ENCODE results near the gene IRF2.
"Not testable (repeated sequence)": the region's sequence is repeated elsewhere in the genome, so short reads cannot be mapped to it uniquely, and the experiment has no call there.

Gene IRF2

GRCh38 chr4:184343502-184344177, 130.7 kb downstream of the IRF2 start:
- Histone ChIP-seq H3K27ac (ENCODE audit: low read length) (peak overlapping the region; percentile 86), H2AFZ (ENCODE audit: low read length) (peak overlapping the region; percentile 38), H3K36me3 (replicated peaks; ENCODE audit: insufficient read depth, low read length) (no peaks in the 10 kb centered on the region), H3K4me1 (ENCODE audit: low read length) (peaks cover 50% of the 10 kb centered on the region), H3K9ac (ENCODE audit: low read length) (peak overlapping the region; percentile 68), H3K79me2 (ENCODE audit: low read length) (no peaks in the 10 kb centered on the region), H3K9me3 (replicated peaks; ENCODE audit: insufficient read depth, low read length) (no peaks in the 10 kb centered on the region), H3K4me3 (ENCODE audit: low read length) (peak overlapping the region; percentile 60), H3K4me2 (ENCODE audit: low read depth, low read length) (peak overlapping the region; percentile 92), H4K20me1 (ENCODE audit: insufficient read depth, low read length) (no peaks in the 10 kb centered on the region), H3F3A (ENCODE audit: insufficient read depth, low read length) (peaks cover 52% of the 10 kb centered on the region), H3K27me3 (replicated peaks; ENCODE audit: insufficient read depth, low read length) (no peaks in the 10 kb centered on the region), H3K9me2 (replicated peaks; ENCODE audit: insufficient read depth, low read length) (no peaks in the 10 kb centered on the region)
- DNase-seq: peak; percentile 85
- TF ChIP-seq EZH2 (optimal IDR thresholded peaks at IDR 0.05; ENCODE audit: low read depth, low read length) (no peak), CTCF (IDR thresholded peaks at IDR 0.05; ENCODE audit: low read length) (no peak), EZH2phosphoT487 (IDR thresholded peaks at IDR 0.05; ENCODE audit: low read length) (no peak)

- peak overlapping the region; percentile 86; the same call in 1 of the 2 replicates for H3K27ac ChIP-seq (ENCODE audit: low read length)
- not testable (repeated sequence) for H3K36me3 ChIP-seq (replicated peaks; ENCODE audit: insufficient read depth, low read length); H3K9me2 ChIP-seq (replicated peaks; ENCODE audit: insufficient read depth, low read length); H3K27me3 ChIP-seq (replicated peaks; ENCODE audit: insufficient read depth, low read length); H3K9me3 ChIP-seq (replicated peaks; ENCODE audit: insufficient read depth, low read length); DNase-seq; H3K79me2 ChIP-seq (ENCODE audit: low read length); H4K20me1 ChIP-seq (ENCODE audit: insufficient read depth, low read length)
- peak overlapping the region; percentile 92 for H3K4me2 ChIP-seq (ENCODE audit: low read depth, low read length)
- H3K9ac ChIP-seq (ENCODE audit: low read length): peak overlapping the region; percentile 68; the same call in 1 of the 2 replicates
- H2AFZ ChIP-seq (ENCODE audit: low read length): peak overlapping the region; percentile 38
- peak overlapping the region; percentile 60 for H3K4me3 ChIP-seq (ENCODE audit: low read length)
- peaks cover 42% of the 10 kb centered on the region for H3K4me1 ChIP-seq (ENCODE audit: low read length)
- H3F3A ChIP-seq (ENCODE audit: insufficient read depth, low read length): peaks cover 44% of the 10 kb centered on the region
These were observed 131.5 kb downstream of the IRF2 start for GRCh38 chr4:184342857-184343237.

- TF ChIP-seq EZH2 (optimal IDR thresholded peaks at IDR 0.05; ENCODE audit: low read depth, low read length): no peak
- TF ChIP-seq EZH2phosphoT487 (IDR thresholded peaks at IDR 0.05; ENCODE audit: low read length): no peak
- no peak for TF ChIP-seq CTCF (IDR thresholded peaks at IDR 0.05; ENCODE audit: low read length)
- Histone ChIP-seq H3K36me3 (replicated peaks; ENCODE audit: insufficient read depth, low read length) (0 out of 2 replicates have a peak, but pooled peaks cover 3% of the 10 kb centered on the region), H3K4me3 (ENCODE audit: low read length) (no peak overlapping the region), H3K9ac (ENCODE audit: low read length) (no peak overlapping the region), H3K4me1 (ENCODE audit: low read length) (peaks cover 37% of the 10 kb centered on the region), H3K9me2 (replicated peaks; ENCODE audit: insufficient read depth, low read length) (no peaks in the 10 kb centered on the region), H4K20me1 (ENCODE audit: insufficient read depth, low read length) (no peaks in the 10 kb centered on the region), H3F3A (ENCODE audit: insufficient read depth, low read length) (peaks cover 39% of the 10 kb centered on the region), H2AFZ (ENCODE audit: low read length) (no peak overlapping the region), H3K9me3 (replicated peaks; ENCODE audit: insufficient read depth, low read length) (no peaks in the 10 kb centered on the region), H3K27ac (ENCODE audit: low read length) (no peak overlapping the region), H3K79me2 (ENCODE audit: low read length) (no peaks in the 10 kb centered on the region), H3K27me3 (replicated peaks; ENCODE audit: insufficient read depth, low read length) (no peaks in the 10 kb centered on the region), H3K4me2 (ENCODE audit: low read depth, low read length) (no peak overlapping the region)
- no peak for DNase-seq
These were observed 132.0 kb downstream of the IRF2 start for GRCh38 chr4:184342167-184342856.

GRCh38 chr4:184339398-184340193, 134.8 kb downstream of the IRF2 start:
- not testable (repeated sequence) for H3K9me2 ChIP-seq (replicated peaks; ENCODE audit: insufficient read depth, low read length); H3K9me3 ChIP-seq (replicated peaks; ENCODE audit: insufficient read depth, low read length); H3K27me3 ChIP-seq (replicated peaks; ENCODE audit: insufficient read depth, low read length); H3K4me3 ChIP-seq (ENCODE audit: low read length); H2AFZ ChIP-seq (ENCODE audit: low read length); DNase-seq; H3K79me2 ChIP-seq (ENCODE audit: low read length); H3K27ac ChIP-seq (ENCODE audit: low read length); H3K9ac ChIP-seq (ENCODE audit: low read length); H3K36me3 ChIP-seq (replicated peaks; ENCODE audit: insufficient read depth, low read length); H3K4me2 ChIP-seq (ENCODE audit: low read depth, low read length); H4K20me1 ChIP-seq (ENCODE audit: insufficient read depth, low read length)
- peaks cover 16% of the 10 kb centered on the region for H3F3A ChIP-seq (ENCODE audit: insufficient read depth, low read length)
- H3K4me1 ChIP-seq (ENCODE audit: low read length): peaks cover 19% of the 10 kb centered on the region
